ENCODE data around the gene RASSF3. TPM values are rescaled to one million over a fixed set of nuclear protein-coding genes. Genes with fewer than 3 reads are reported as not detected.
"Not testable (repeated sequence)": the region's sequence is repeated elsewhere in the genome, so short reads cannot be mapped to it uniquely, and the experiment has no call there.

RASSF3 gene
- total RNA-seq, 1 donor from 2014 or later: 37.1 TPM

DNA sequence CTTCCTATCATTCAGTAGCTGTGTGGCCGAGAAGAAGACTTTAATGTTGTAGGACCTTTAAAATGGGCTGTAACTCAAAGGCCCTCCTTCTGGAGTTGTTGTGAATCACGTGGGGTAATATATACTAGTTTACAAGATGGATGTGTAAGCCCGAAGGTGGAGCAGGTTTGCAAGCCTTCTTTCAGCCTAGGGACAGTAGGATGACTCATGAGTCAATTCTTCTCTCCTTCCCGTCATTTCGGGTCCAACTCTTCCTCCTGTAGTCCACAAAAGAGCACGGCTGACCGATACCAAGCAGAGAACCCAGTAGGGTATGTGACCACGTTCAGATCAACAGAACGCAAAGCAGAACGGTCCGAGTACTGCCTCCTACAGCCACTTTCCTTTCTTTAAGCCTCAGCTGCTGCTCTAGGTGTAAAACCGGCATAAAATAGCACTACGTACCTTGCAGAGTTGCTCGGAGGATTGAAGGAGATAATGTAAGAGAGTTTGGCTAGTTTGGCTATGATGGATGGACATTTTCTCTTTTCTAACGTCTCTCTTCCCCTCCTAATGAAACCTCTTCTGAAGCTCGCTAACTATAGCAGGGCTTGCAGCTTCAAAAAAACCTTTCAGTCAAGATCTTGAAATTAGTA is 1.3 kb upstream of the RASSF3 start:
- H3K27ac Mint-ChIP-seq: peak overlapping the region; percentile 98
- no peaks in the 10 kb centered on the region for H3K9me3 Mint-ChIP-seq
- intact Hi-C loops (cut with micrococcal nuclease): loop anchor here (1.0 to 2.0 kb wide), 8 partner anchors 10 to 386 kb away; partner anchors contain the start of genes GNS, KICS2 and TBK1
- DNase-seq (ENCODE audit: low spot score): peak; percentile 37
- peaks cover 10% of the 10 kb centered on the region for H3K36me3 Mint-ChIP-seq (ENCODE audit: low read depth)
- peaks cover 38% of the 10 kb centered on the region for H3K4me1 Mint-ChIP-seq (ENCODE audit: low read depth)
- peak overlapping the region; percentile 88 for H3K4me3 Mint-ChIP-seq
- H3K27me3 Mint-ChIP-seq (ENCODE audit: insufficient read depth): no peaks in the 10 kb centered on the region

DNA sequence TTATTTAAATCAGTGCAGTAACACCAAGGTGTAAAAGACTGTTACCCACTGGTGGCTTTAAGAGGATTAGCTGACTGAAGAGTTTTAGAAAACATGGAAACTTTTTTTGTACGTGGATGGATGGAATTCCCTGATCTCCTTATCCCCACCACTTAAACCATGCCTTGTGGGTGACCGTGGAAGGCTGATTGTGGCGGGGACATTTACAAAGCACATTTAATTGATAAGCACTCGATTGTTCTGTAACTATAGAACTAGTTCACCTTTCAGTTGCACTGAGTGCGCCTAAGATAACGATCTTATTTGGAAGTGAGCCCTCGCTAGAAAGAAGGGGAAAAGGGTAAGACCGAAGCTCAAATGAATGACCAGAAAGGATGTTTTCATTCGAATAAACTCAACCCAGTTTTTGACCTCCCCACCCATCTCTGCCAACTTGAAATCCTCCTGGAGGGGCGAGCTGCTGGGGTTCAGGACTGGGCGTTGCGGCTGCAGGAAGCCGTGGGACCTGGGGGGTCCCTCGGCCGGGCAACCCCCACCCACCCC is 688 bp upstream of the RASSF3 start:
- peaks cover 13% of the 10 kb centered on the region for H3K36me3 Mint-ChIP-seq (ENCODE audit: low read depth)
- H3K27ac Mint-ChIP-seq: peak overlapping the region; percentile 98
- H3K9me3 Mint-ChIP-seq: no peaks in the 10 kb centered on the region
- intact Hi-C loops (cut with micrococcal nuclease): loop anchor here (1.0 to 5.0 kb wide), 11 partner anchors 10 to 1693 kb away; partner anchors contain the start of genes GNS, HELB, KICS2 and TBK1
- peak overlapping the region; percentile 88 for H3K4me3 Mint-ChIP-seq
- H3K27me3 Mint-ChIP-seq (ENCODE audit: insufficient read depth): no peaks in the 10 kb centered on the region
- DNase-seq (ENCODE audit: low spot score): no peak
- H3K4me1 Mint-ChIP-seq (ENCODE audit: low read depth): peaks cover 42% of the 10 kb centered on the region

DNA sequence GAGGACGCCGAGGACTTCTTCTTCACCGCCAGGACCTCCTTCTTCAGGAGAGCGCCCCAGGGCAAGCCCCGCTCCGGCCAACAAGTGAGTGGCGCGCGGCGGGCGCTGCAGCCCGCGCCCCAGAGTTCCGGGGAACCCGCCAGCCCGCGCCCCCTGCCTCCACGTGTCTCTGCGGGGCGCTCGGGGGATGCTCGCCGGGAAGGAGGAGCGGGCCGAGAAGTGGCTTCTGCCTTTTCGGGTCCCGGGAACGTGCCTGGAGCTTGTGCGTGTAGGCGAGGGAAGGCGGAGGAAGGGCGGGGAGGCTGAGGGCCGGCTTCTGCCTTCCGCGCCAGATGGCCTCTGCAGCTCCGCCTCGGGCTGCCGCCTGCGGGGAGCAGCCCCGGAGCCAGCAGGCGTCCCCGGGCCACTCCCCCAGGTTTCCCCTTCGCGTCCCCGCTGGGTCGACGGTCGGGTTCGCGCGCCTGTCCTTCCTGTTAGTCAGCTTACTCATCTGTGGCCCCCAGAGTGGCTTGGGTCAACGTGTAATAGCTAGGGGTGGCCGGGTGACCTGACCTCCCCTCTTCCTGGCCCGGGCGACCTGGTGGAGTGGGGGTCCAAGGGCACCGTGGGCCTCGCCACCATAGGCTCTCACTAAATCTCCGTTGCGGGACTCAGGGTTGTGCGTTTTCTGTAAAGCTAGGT is 505 bp downstream of the RASSF3 start:
- DNase-seq (ENCODE audit: low spot score): peak; percentile 69
- peak overlapping the region; percentile 89 for H3K27ac Mint-ChIP-seq

DNA sequence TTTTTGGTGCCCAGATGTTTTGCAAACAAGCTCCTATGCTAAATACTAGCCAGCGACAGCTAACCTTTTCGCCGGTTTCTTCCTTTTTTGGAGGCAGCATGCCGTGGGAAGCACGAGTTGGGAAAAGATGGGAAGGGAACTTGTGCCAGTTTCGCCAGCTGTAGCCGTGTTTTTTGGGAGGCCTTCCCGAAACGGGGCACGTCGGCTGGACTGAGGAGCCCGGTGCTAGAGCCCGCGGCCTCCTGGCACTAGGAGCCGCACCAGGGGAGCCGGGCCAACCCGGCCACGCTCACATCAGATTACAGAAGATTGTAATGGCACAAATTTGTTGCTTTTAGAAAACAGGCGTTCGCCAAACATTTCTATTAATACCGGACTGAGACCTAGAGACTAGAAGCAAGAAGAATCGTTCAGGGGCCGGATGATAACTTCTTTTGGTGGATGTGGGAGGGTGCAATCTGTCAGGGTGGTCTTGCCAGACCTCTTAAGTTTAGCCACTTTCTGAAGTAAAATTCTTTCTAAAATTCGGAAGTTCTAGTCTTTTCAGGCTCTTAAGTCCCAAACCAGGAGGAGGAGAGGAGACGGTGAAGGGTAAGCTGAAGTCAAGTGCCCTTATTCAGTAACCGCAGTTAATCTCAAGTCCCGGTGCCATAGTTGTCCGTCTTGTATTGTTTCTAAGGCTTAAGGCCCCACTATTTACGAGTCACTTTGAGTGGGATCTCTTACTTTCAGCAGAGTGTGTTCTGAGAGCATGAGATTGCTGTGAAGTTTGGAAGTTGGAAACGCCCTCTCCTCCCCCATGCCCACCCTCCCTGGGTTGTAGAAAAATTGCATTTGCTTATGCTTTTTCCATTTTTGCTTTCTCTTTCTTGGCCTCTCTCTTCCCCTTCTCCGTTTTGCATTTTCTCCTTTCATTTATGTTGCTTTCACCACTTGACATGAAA is 1.3 kb downstream of the RASSF3 start:
- intact Hi-C loops (cut with micrococcal nuclease): loop anchor here (1.0 to 5.0 kb wide), 4 partner anchors 14 to 1691 kb away; partner anchors contain the start of genes HELB and XPOT
- peak overlapping the region; percentile 97 for H3K4me3 Mint-ChIP-seq
- peak overlapping the region; percentile 89 for H3K27ac Mint-ChIP-seq
- DNase-seq (ENCODE audit: low spot score): peak; percentile 8
- H3K36me3 Mint-ChIP-seq (ENCODE audit: low read depth): peaks cover 21% of the 10 kb centered on the region
- no peaks in the 10 kb centered on the region for H3K27me3 Mint-ChIP-seq (ENCODE audit: insufficient read depth)
- H3K9me3 Mint-ChIP-seq: no peaks in the 10 kb centered on the region
- H3K4me1 Mint-ChIP-seq (ENCODE audit: low read depth): peaks cover 57% of the 10 kb centered on the region

More for the DNA sequence above, 505 bp downstream of the RASSF3 start:
- Mint-ChIP-seq H3K36me3 (ENCODE audit: low read depth) (peaks cover 19% of the 10 kb centered on the region), H3K27me3 (ENCODE audit: insufficient read depth) (no peaks in the 10 kb centered on the region), H3K4me3 (peak overlapping the region; percentile 97), H3K9me3 (no peaks in the 10 kb centered on the region), H3K4me1 (ENCODE audit: low read depth) (peaks cover 49% of the 10 kb centered on the region)
- intact Hi-C loops (cut with micrococcal nuclease): loop anchor here (1.0 to 5.0 kb wide), 4 partner anchors 15 to 1692 kb away; partner anchors contain the start of genes HELB and XPOT

DNA sequence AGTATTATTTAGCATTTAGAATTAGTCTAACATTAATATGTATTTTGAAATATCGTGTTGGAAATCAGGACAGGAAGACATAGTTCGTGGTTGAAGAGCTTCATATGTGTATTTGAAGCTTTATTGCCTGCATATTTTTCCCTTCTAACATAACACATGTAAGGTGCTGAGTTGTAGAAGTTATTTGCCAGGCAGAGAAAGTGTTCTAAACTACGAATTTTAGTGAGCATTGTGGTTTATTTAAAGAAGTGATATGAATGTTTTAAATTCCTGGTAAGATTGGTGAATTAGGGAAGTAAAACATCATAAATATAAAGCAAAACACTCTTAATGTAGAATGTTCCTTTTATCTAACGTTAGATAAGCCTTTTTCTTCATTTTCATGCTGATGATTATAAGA is 2.5 kb downstream of the RASSF3 start:
- peaks cover 21% of the 10 kb centered on the region for H3K36me3 Mint-ChIP-seq (ENCODE audit: low read depth)
- DNase-seq (ENCODE audit: low spot score): no peak
- intact Hi-C loops (cut with micrococcal nuclease): loop anchor here (5.0 kb wide), 1 partner anchor 1689 kb away; the partner anchor contains the start of gene HELB
- H3K4me3 Mint-ChIP-seq: peak overlapping the region; percentile 97
- peaks cover 62% of the 10 kb centered on the region for H3K4me1 Mint-ChIP-seq (ENCODE audit: low read depth)
- no peaks in the 10 kb centered on the region for H3K9me3 Mint-ChIP-seq
- peak overlapping the region; percentile 18 for H3K27ac Mint-ChIP-seq
- H3K27me3 Mint-ChIP-seq (ENCODE audit: insufficient read depth): no peaks in the 10 kb centered on the region

DNA sequence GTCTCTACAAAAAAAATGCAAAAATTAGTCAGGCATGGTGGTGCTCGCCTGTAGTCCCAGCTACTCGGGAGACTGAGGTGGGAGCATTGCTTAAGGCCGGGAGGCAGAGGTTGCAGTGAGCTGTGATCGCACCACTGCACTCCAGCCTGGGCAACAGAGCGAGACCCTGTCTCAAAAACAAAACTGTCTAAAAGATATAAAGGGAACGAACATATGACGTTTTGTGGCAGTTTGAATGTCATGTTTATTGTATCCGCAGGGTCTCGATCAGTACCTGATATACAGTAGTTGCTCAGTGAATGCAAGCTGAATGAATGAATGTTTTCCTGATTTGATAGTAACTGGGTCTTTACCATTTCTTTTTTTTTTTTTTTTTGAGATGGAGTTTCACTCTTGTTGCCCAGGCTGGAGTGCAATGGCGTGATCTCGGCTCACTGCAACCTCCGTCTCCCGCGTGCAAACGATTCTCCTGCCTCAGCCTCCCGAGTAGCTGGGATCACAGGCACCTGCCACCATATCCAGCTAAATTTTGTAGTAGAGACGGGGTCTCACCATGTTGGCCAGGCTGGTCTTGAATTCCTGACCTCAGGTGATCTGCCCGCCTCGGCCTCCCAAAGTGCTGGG is 3.6 kb downstream of the RASSF3 start:
- Mint-ChIP-seq H3K36me3 (ENCODE audit: low read depth) (peaks cover 21% of the 10 kb centered on the region), H3K4me1 (ENCODE audit: low read depth) (peaks cover 57% of the 10 kb centered on the region), H3K4me3 (peak overlapping the region; percentile 33)
- DNase-seq (ENCODE audit: low spot score); H3K27me3 Mint-ChIP-seq (ENCODE audit: insufficient read depth); H3K9me3 Mint-ChIP-seq; H3K27ac Mint-ChIP-seq: not testable (repeated sequence)
- intact Hi-C loops (cut with micrococcal nuclease): loop anchor here (5.0 kb wide), 1 partner anchor 1688 kb away; the partner anchor contains the start of gene HELB

DNA sequence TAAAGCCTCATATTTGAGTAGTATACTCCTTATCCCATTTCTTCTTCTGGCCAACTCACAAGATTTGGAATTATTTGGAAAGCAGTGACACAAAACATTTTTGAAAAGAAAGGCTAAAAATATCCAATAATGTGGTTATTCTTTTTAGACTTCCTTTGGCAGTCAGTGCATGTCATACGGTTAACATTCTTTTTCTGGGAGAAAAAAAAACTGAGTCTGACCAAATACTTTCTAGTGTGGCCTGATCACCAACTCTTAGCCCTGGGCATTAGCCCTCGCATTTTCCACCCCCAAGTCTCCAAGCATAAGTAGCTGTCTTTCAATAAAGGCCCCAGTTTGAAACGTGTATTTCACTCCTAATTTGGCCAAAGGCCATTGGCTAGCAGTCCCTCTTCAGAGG is 5.9 kb downstream of the RASSF3 start:
- intact Hi-C loops (cut with micrococcal nuclease): no loop called here
- H3K4me3 Mint-ChIP-seq: no peak overlapping the region
- H3K9me3 Mint-ChIP-seq: no peaks in the 10 kb centered on the region
- DNase-seq (ENCODE audit: low spot score): no peak
- H3K4me1 Mint-ChIP-seq (ENCODE audit: low read depth): peaks cover 63% of the 10 kb centered on the region
- no peak overlapping the region for H3K27ac Mint-ChIP-seq
- H3K27me3 Mint-ChIP-seq (ENCODE audit: insufficient read depth): no peaks in the 10 kb centered on the region
- peaks cover 21% of the 10 kb centered on the region for H3K36me3 Mint-ChIP-seq (ENCODE audit: low read depth)

DNA sequence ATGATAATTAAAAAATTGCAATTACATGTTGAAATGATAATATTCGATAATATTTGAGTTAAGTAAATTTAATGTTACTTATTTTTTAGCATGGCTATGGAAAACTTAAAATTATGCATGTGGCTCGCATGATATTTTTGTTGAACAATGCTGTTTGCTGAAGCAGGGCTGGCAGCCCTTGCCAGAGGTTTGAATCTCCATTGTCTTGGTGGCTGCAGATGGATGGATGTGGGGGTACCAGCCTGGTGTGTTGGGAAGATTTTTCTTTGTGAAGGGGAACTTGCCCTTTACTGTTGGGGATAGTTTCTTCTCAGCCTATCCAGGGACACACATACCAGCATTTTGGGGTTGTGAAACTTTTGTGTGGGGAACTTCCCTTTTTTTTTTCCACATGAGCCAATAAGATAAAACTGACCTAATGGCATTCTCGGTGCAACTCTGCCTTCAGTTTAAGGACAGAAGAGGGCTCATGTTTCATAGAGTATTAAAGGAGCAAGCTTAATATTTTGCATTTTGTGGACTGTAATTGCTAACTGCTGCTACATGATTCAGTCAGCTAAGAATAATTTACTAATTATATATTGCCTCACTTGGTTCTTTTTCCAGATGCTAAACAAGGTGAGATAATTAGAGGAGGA is 8.8 kb downstream of the RASSF3 start:
- intact Hi-C loops (cut with micrococcal nuclease): no loop called here
- Mint-ChIP-seq H3K36me3 (ENCODE audit: low read depth) (peaks cover 12% of the 10 kb centered on the region), H3K4me3 (no peak overlapping the region), H3K27me3 (ENCODE audit: insufficient read depth) (no peaks in the 10 kb centered on the region), H3K4me1 (ENCODE audit: low read depth) (peaks cover 42% of the 10 kb centered on the region), H3K27ac (no peak overlapping the region), H3K9me3 (no peaks in the 10 kb centered on the region)
- no peak for DNase-seq (ENCODE audit: low spot score)

DNA sequence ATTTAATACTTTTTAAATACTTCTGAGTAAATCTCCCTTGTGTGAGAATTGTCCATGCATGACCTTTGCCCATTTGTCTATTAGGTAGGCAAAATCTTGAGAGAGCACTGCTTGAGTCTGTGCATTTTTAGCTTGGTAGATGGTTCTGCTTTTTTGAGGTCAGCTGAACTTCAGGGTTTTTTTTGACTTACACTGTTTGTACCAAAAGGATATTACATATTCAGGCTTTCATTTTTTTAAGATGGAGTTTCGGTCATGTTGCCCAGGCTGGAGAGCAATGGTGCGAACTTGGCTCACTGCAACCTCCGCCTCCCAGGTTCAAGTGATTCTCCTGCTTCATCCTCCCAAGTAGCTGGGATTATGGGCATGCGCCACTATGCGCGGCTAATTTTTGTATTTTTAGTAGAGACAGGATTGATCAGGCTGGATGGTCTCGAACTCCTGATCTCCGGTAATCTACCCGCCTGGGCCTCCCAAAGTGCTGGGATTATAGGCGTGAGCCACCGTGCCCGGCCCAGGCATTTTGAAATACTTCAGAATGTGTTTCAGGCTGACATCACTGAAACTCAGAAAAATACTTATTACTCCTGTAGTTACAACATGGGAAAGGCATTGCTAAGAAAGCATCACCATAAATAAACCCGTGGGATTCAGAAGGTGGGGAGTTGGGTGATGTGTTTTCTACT is 11.1 kb downstream of the RASSF3 start:
- intact Hi-C loops (cut with micrococcal nuclease): no loop called here
- H3K4me3 Mint-ChIP-seq: no peak overlapping the region
- H3K4me1 Mint-ChIP-seq (ENCODE audit: low read depth): peaks cover 41% of the 10 kb centered on the region
- H3K36me3 Mint-ChIP-seq (ENCODE audit: low read depth): peaks cover 4% of the 10 kb centered on the region
- H3K9me3 Mint-ChIP-seq: no peaks in the 10 kb centered on the region
- no peak overlapping the region for H3K27ac Mint-ChIP-seq
- no peaks in the 10 kb centered on the region for H3K27me3 Mint-ChIP-seq (ENCODE audit: insufficient read depth)
- DNase-seq (ENCODE audit: low spot score): no peak

DNA sequence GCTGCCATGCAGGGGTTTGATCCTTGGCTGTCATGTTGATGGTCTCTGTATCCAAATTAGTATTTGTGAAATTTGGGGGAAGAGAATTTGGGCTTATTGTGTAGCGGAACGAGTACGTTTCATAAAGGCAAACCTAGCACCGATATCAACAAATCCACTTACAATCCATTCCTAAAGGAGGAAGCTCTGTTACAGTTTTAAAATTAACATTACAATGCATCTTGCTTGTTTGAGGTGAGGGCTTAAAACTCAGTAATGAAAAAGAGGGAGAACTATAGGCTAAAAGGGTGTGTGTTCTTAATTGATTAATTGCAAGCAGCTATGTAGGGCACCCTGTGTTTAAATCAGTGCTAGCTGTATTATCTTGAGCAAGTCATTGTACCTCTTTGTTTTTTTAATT is 13.7 kb downstream of the RASSF3 start:
- intact Hi-C loops (cut with micrococcal nuclease): loop anchor here (2.0 kb wide), 1 partner anchor 41 kb away; no protein-coding TSS in a partner anchor
- Mint-ChIP-seq H3K4me1 (ENCODE audit: low read depth) (peaks cover 43% of the 10 kb centered on the region), H3K36me3 (ENCODE audit: low read depth) (peaks cover 6% of the 10 kb centered on the region), H3K27ac (no peak overlapping the region), H3K27me3 (ENCODE audit: insufficient read depth) (no peaks in the 10 kb centered on the region), H3K9me3 (no peaks in the 10 kb centered on the region), H3K4me3 (no peak overlapping the region)
- DNase-seq (ENCODE audit: low spot score): no peak
